Keratinocyte (primary cell): Measurements from ENCODE around the gene CREB3L2. TPM values are rescaled to one million over a fixed set of nuclear protein-coding genes. Genes with fewer than 3 reads are reported as not detected.

Experiments used
- DNase-seq: peaks from one replicate; pipeline ENCODE4 v3.0.0-alpha.2; 2011; ENCODE audit warnings: low read depth, missing footprints, low spot score
- FAIRE-seq: peaks from 2 replicates; lab custom pipeline; 2011; peaks lifted over from hg19 to GRCh38; lab: Jason Lieb, UNC
- H2AFZ ChIP-seq: 2 replicates; pipeline ENCODE4 v1.6.0; 2012; ENCODE audit warnings: low read length, control low read depth, inconsistent platforms; ENCODE audit not compliant: control insufficient read depth
- H3K27ac ChIP-seq: 2 replicates; pipeline ENCODE4 v1.5.1; 2011; ENCODE audit warnings: low read length; ENCODE audit not compliant: control insufficient read depth, insufficient read depth
- H3K27me3 ChIP-seq: 3 replicates; pipeline ENCODE4 v1.6.0; 2011; ENCODE audit warnings: low read length; ENCODE audit not compliant: control insufficient read depth, insufficient read depth; ENCODE audit errors: extremely low read depth
- H3K36me3 ChIP-seq, 2 experiments: 2 replicates in 1 of 2; 3 replicates in 1 of 2; pipeline ENCODE4 v1.5.1; 2011; ENCODE audit warnings: low read length in 2 of 2, mild to moderate bottlenecking in 1 of 2; ENCODE audit not compliant: control insufficient read depth in 2 of 2, insufficient read depth in 2 of 2; ENCODE audit errors: extremely low read depth in 1 of 2
- H3K4me1 ChIP-seq: 3 replicates; pipeline ENCODE4 v1.5.1; 2011; ENCODE audit warnings: low read length; ENCODE audit not compliant: control insufficient read depth, insufficient read depth; ENCODE audit errors: extremely low read depth
- H3K4me2 ChIP-seq: 3 replicates; pipeline ENCODE4 v1.6.0; 2011; ENCODE audit warnings: low read depth, low read length; ENCODE audit not compliant: control insufficient read depth, insufficient read depth; ENCODE audit errors: extremely low read depth
- H3K4me3 ChIP-seq, 3 experiments: fragments of 200-600 bp in 1 of 3; sonication (generic) in 1 of 3; 2 replicates in 2 of 3; 3 replicates in 1 of 3; pipeline ENCODE4 v1.5.1; 2011 to 2016; ENCODE audit warnings: low read length in 3 of 3, mild to moderate bottlenecking in 3 of 3, control low read depth in 2 of 3, inconsistent platforms in 1 of 3, low read depth in 1 of 3, mixed read lengths in 1 of 3, mixed run types in 1 of 3, moderate library complexity in 1 of 3; ENCODE audit not compliant: control insufficient read depth in 2 of 3, insufficient read depth in 2 of 3; ENCODE audit errors: extremely low read depth in 1 of 3
- H3K79me2 ChIP-seq: 2 replicates; pipeline ENCODE4 v1.6.0; 2012; ENCODE audit warnings: low read length; ENCODE audit not compliant: control insufficient read depth, insufficient read depth
- H3K9ac ChIP-seq: 3 replicates; pipeline ENCODE4 v1.6.0; 2011; ENCODE audit warnings: low read length; ENCODE audit not compliant: control insufficient read depth, insufficient read depth; ENCODE audit errors: extremely low read depth
- H3K9me1 ChIP-seq: 3 replicates; pipeline ENCODE4 v1.6.0; 2011; ENCODE audit warnings: low read length; ENCODE audit not compliant: control insufficient read depth, insufficient read depth; ENCODE audit errors: extremely low read depth
- H3K9me3 ChIP-seq: 2 replicates; pipeline ENCODE4 v1.5.1; 2012; ENCODE audit warnings: low read depth, low read length; ENCODE audit not compliant: control insufficient read depth
- H4K20me1 ChIP-seq: 3 replicates; pipeline ENCODE4 v1.6.0; 2011; ENCODE audit warnings: low read length; ENCODE audit not compliant: control insufficient read depth, insufficient read depth; ENCODE audit errors: extremely low read depth
- EZH2 ChIP-seq: IDR thresholded peaks from one replicate; pipeline ENCODE4 v1.6.1; 2012; ENCODE audit warnings: inconsistent platforms, mild to moderate bottlenecking, low read length, moderate library complexity
- dilution Hi-C: fragments of 300-500 bp; cut with MboI; formaldehyde crosslinking; loops from one replicate; pipeline ENCODE4 v1.7.0; 2020; ENCODE audit warnings: low sequenced_read_pairs; ENCODE audit not compliant: extremely low pct_ligation_motif_present
- polyA plus RNA-seq, 5 experiments: library from polyadenylated mRNA; depleted of rRNA in 3 of 5; stranded (reverse) in 3 of 5; stranded (forward) in 1 of 5; unstranded in 1 of 5; fragments of >200 nt; gene quantifications; 1 replicate in 1 of 5; 2 replicates in 3 of 5; 3 replicates in 1 of 5; pipeline versions ENCODE4 v1.2.1 to v1.2.3, GENCODE V29; 2011 to 2012; ENCODE audit warnings: missing spikeins in 2 of 5, low read depth in 1 of 5, low replicate concordance in 1 of 5
- TF ChIP-seq, protein P1 (sequence below), 3 experiments: IDR thresholded peaks in 1 of 3; conservative IDR thresholded peaks in 1 of 3; optimal IDR thresholded peaks in 1 of 3; 2 replicates in 2 of 3; 3 replicates in 1 of 3; pipeline versions ENCODE3 to v1.5.1; 2011; ENCODE audit warnings: low read length in 3 of 3, mild to moderate bottlenecking in 3 of 3, moderate library complexity in 2 of 3, control low read depth in 1 of 3, inconsistent platforms in 1 of 3; ENCODE audit not compliant: insufficient read depth in 2 of 3; ENCODE audit errors: extremely low read depth in 1 of 3

CREB3L2 gene
- polyA plus RNA-seq, 1 donor (not counting 4 experiments of a cell fraction or from before 2014, with no cell fraction given) = 12.8 TPM

DNA sequence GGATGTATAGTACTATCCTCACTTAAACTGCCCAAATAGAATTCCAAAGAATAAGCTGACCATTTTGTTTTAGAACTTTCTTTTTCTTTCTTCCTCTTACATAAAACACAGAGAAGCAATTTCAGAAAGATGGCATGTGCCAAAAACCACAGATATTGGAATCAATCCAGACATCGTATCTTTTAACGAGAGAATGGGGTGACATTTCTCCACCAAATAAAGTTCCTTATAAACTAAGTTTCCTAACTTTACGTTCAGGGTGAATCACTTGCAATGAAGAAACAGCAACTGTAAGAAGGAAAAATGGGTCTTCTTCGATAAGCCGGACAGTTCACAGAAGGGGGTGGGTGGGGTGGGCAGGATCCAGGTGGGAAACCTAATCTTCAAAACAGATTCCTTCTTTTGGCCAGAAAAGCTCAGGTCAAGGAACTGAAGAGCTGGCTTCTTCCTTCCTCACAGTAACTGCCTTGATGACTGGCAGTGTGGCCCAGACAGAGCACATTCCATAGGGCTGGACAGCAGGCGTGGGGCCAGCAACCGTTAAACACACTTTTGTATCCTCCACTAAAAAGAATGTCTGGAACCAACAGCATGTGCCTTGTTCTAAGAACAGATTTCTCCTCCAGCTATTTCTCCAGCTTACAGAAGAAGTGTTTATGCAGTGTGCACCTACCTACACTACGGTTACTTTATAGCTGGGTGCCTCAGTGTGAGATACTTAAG is 31.5 kb downstream of the CREB3L2 start:
- Histone ChIP-seq H3K27ac (no peak overlapping the region), H3K4me2 (no peak overlapping the region), H4K20me1 (no peaks in the 10 kb centered on the region), H3K4me3 (no peak overlapping the region), H3K79me2 (peaks cover 42% of the 10 kb centered on the region), H2AFZ (no peak overlapping the region), H3K9ac (no peak overlapping the region), H3K9me3 (no peaks in the 10 kb centered on the region), H3K27me3 (no peaks in the 10 kb centered on the region), H3K9me1 (no peaks in the 10 kb centered on the region), H3K36me3 (no peaks in the 10 kb centered on the region), H3K4me1 (peaks cover 5% of the 10 kb centered on the region)
- FAIRE-seq (no peak), DNase-seq (no peak)
- dilution Hi-C loops = no loop called here
- no peak for TF ChIP-seq EZH2
- TF ChIP-seq, protein P1, sequence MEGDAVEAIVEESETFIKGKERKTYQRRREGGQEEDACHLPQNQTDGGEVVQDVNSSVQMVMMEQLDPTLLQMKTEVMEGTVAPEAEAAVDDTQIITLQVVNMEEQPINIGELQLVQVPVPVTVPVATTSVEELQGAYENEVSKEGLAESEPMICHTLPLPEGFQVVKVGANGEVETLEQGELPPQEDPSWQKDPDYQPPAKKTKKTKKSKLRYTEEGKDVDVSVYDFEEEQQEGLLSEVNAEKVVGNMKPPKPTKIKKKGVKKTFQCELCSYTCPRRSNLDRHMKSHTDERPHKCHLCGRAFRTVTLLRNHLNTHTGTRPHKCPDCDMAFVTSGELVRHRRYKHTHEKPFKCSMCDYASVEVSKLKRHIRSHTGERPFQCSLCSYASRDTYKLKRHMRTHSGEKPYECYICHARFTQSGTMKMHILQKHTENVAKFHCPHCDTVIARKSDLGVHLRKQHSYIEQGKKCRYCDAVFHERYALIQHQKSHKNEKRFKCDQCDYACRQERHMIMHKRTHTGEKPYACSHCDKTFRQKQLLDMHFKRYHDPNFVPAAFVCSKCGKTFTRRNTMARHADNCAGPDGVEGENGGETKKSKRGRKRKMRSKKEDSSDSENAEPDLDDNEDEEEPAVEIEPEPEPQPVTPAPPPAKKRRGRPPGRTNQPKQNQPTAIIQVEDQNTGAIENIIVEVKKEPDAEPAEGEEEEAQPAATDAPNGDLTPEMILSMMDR (optimal IDR thresholded peaks at IDR 0.05 in 1 of 3, IDR thresholded peaks at IDR 0.05 in 1 of 3, conservative IDR thresholded peaks at IDR 0.05 in 1 of 3; ENCODE audit: extremely low read depth in 1 of 3, insufficient read depth in 2 of 3, low read length in 3 of 3) = no peak

DNA sequence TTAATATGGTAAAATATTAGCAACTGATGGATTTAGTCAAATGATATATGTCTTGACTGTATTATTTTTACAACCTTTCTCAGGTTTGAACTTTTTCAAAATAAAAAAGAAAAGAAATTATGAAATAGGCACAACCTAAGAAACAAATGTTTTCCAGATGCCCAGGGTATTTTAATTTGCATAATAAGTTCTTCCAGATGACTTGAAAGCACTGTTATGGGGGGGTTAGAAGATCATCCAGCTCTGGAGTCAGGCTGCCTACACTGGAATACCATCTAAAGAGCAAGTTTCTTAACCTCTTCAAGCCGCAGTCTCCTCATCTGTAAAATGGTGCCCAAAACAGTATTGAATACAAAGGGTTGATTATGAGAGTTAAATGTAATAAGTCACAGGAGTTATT is 32.1 kb downstream of the CREB3L2 start:
- H3K9me3 ChIP-seq = no peaks in the 10 kb centered on the region
- no peaks in the 10 kb centered on the region for H3K27me3 ChIP-seq
- FAIRE-seq = no peak
- H3K36me3 ChIP-seq = no peaks in the 10 kb centered on the region
- H2AFZ ChIP-seq = no peak overlapping the region
- TF ChIP-seq, protein P1 (optimal IDR thresholded peaks at IDR 0.05 in 1 of 3, IDR thresholded peaks at IDR 0.05 in 1 of 3, conservative IDR thresholded peaks at IDR 0.05 in 1 of 3; ENCODE audit: extremely low read depth in 1 of 3, insufficient read depth in 2 of 3, low read length in 3 of 3) = no peak
- TF ChIP-seq EZH2 = no peak
- no peak overlapping the region for H3K4me2 ChIP-seq
- peaks cover 5% of the 10 kb centered on the region for H3K4me1 ChIP-seq
- dilution Hi-C loops = no loop called here
- no peak overlapping the region for H3K9ac ChIP-seq
- no peak overlapping the region for H3K4me3 ChIP-seq
- no peak for DNase-seq
- H3K27ac ChIP-seq = no peak overlapping the region
- H3K9me1 ChIP-seq = no peaks in the 10 kb centered on the region
- H4K20me1 ChIP-seq = no peaks in the 10 kb centered on the region
- H3K79me2 ChIP-seq = peaks cover 38% of the 10 kb centered on the region
